Measurements from ENCODE around the gene ATG3.
A peak's percentile ranks its signal among the peaks of the same experiment; 100 is the strongest.
"Not testable (repeated sequence)": the region's sequence is repeated elsewhere in the genome, so short reads cannot be mapped to it uniquely, and the experiment has no call there.

Gene ATG3

GRCh38 chr3:112564940-112565305 lies 3.2 kb upstream of the ATG3 start:
- no peak overlapping the region for H3K4me3 ChIP-seq (ENCODE audit: low read depth, low read length)
- TF ChIP-seq CTCF (IDR thresholded peaks at IDR 0.05; ENCODE audit: borderline replicate concordance, insufficient read depth, low read depth, low read length) = no peak

GRCh38 chr3:112564247-112564939 lies 2.6 kb upstream of the ATG3 start:
- not testable (repeated sequence) for H3K4me3 ChIP-seq (ENCODE audit: low read depth, low read length)

GRCh38 chr3:112561484-112561733 lies 353 bp downstream of the ATG3 start:
- peak overlapping the region; percentile 90 for H3K4me3 ChIP-seq (ENCODE audit: low read depth, low read length)
- no peak for TF ChIP-seq CTCF (IDR thresholded peaks at IDR 0.05; ENCODE audit: borderline replicate concordance, insufficient read depth, low read depth, low read length)

GRCh38 chr3:112560721-112561483 lies 860 bp downstream of the ATG3 start:
- no peak for TF ChIP-seq CTCF (IDR thresholded peaks at IDR 0.05; ENCODE audit: borderline replicate concordance, insufficient read depth, low read depth, low read length)

GRCh38 chr3:112560307-112560706 lies 1.5 kb downstream of the ATG3 start:
- TF ChIP-seq CTCF (IDR thresholded peaks at IDR 0.05; ENCODE audit: borderline replicate concordance, insufficient read depth, low read depth, low read length) = no peak
- peak overlapping the region; percentile 90 for H3K4me3 ChIP-seq (ENCODE audit: low read depth, low read length)

More at GRCh38 chr3:112560721-112561483, 860 bp downstream of the ATG3 start:
- peak overlapping the region; percentile 90 for H3K4me3 ChIP-seq (ENCODE audit: low read depth, low read length)

- no peak for TF ChIP-seq CTCF (IDR thresholded peaks at IDR 0.05; ENCODE audit: borderline replicate concordance, insufficient read depth, low read depth, low read length)
- H3K4me3 ChIP-seq (ENCODE audit: low read depth, low read length) = no peak overlapping the region
These were observed 3.8 kb downstream of the ATG3 start for GRCh38 chr3:112557976-112558375.

GRCh38 chr3:112555535-112556170 lies 6.1 kb downstream of the ATG3 start:
- TF ChIP-seq CTCF (IDR thresholded peaks at IDR 0.05; ENCODE audit: borderline replicate concordance, insufficient read depth, low read depth, low read length) = no peak
- no peak overlapping the region for H3K4me3 ChIP-seq (ENCODE audit: low read depth, low read length)
